Measurements from ENCODE around the gene GABARAP.
"Not testable (repeated sequence)": the region's sequence is repeated elsewhere in the genome, so short reads cannot be mapped to it uniquely, and the experiment has no call there.

The GABARAP gene

GRCh38 chr17:7246779-7247178 lies 4.5 kb upstream of the GABARAP start:
- Histone ChIP-seq H3K27me3 (ENCODE audit: control insufficient read depth, insufficient read depth, low read length) (no peaks in the 10 kb centered on the region), H3K4me3 (ENCODE audit: low read length) (no peak overlapping the region), H3K4me2 (ENCODE audit: low read length) (no peak overlapping the region), H3K9ac (ENCODE audit: low read depth, low read length) (no peak overlapping the region), H3K36me3 (ENCODE audit: insufficient read depth, low read length) (peaks cover 11% of the 10 kb centered on the region), H3K9me3 (replicated peaks; ENCODE audit: low read length) (no peaks in the 10 kb centered on the region), H3K4me1 (ENCODE audit: control insufficient read depth, insufficient read depth, low read length) (peaks cover 19% of the 10 kb centered on the region)

DNA sequence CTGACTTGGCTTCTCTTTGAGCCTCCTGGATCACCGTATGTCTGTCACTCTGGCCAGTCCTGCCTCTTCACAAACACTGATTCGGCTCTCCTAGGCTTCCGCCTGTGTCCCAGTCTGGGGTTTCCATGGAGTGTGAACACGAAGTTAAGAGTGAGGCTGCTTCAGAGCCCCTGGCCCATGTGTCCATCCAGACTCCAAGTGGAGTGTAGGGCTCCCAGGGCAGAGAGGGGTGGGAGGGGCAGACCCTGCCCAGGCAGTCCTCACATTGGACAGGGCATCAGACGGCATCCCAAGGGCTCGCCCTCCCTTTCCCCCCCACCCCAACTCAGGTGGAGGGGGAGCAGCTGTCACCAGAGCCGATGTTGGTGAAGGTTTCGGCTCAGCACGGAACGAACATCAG lies 1.6 kb upstream of the GABARAP start:
- H3K9ac ChIP-seq (ENCODE audit: low read depth, low read length) = peak overlapping the region; percentile 97
- peaks cover 24% of the 10 kb centered on the region for H3K4me1 ChIP-seq (ENCODE audit: control insufficient read depth, insufficient read depth, low read length)
- H3K36me3 ChIP-seq (ENCODE audit: insufficient read depth, low read length) = peaks cover 24% of the 10 kb centered on the region
- not testable (repeated sequence) for H3K4me2 ChIP-seq (ENCODE audit: low read length); H3K4me3 ChIP-seq (ENCODE audit: low read length); H3K9me3 ChIP-seq (replicated peaks; ENCODE audit: low read length); H3K27me3 ChIP-seq (ENCODE audit: control insufficient read depth, insufficient read depth, low read length)

DNA sequence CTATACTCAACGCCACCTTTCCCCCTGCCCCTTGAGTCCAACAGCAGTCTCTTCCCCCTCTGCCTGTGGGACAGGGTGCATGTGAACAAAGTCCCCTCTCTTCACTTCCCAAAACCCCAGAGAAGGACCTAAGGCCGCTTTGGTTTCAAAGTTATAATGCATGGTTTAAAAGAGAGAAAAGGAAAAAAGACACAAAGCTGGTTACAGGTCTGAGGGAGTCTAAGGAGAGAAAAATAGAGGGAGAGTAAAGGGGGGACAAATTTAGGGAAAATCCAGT lies 1.1 kb upstream of the GABARAP start:
- H3K4me1 ChIP-seq (ENCODE audit: control insufficient read depth, insufficient read depth, low read length) = peaks cover 22% of the 10 kb centered on the region
- peaks cover 24% of the 10 kb centered on the region for H3K36me3 ChIP-seq (ENCODE audit: insufficient read depth, low read length)
- peak overlapping the region; percentile 97 for H3K9ac ChIP-seq (ENCODE audit: low read depth, low read length)
- H3K4me2 ChIP-seq (ENCODE audit: low read length) = peak overlapping the region; percentile 95
- peak overlapping the region; percentile 91 for H3K4me3 ChIP-seq (ENCODE audit: low read length)
- H3K9me3 ChIP-seq (replicated peaks; ENCODE audit: low read length) = no peaks in the 10 kb centered on the region
- no peaks in the 10 kb centered on the region for H3K27me3 ChIP-seq (ENCODE audit: control insufficient read depth, insufficient read depth, low read length)

GRCh38 chr17:7242717-7243452 lies 636 bp upstream of the GABARAP start:
- Histone ChIP-seq H3K4me1 (ENCODE audit: control insufficient read depth, insufficient read depth, low read length) (peaks cover 22% of the 10 kb centered on the region), H3K4me3 (ENCODE audit: low read length) (peak overlapping the region; percentile 91), H3K9ac (ENCODE audit: low read depth, low read length) (peak overlapping the region; percentile 97), H3K27me3 (ENCODE audit: control insufficient read depth, insufficient read depth, low read length) (no peaks in the 10 kb centered on the region), H3K9me3 (replicated peaks; ENCODE audit: low read length) (no peaks in the 10 kb centered on the region), H3K4me2 (ENCODE audit: low read length) (peak overlapping the region; percentile 95), H3K36me3 (ENCODE audit: insufficient read depth, low read length) (peaks cover 24% of the 10 kb centered on the region)

DNA sequence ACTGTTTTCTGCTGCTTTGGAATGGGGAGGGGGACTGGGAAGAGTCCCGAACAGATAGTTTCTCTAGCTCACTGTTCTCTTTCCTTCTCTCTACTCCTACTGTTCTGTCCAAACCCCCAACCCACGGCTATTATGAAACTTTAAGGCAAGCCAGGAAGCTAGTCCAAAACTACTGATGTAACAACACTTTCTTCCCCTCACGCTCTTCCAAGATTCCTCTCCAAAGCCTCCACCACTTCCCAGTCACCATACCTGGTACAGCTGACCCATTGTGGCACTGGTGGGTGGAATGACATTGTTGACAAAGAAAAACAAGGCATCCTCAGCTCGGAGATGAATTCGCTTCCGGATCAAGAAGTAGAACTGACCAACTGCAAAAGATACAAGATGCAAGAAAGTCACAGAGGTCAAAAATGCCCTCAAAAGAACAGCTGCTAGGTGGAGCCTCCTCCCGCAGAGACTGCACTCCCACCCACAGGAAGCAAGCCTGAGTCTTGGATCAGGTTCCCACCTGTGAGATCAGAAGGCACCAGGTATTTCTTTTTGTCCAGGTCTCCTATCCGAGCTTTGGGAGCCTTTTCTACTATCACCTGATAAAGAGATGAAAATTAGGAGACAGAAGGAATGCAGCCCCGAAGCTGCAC lies 1.0 kb downstream of the GABARAP start:
- Histone ChIP-seq H3K4me3 (ENCODE audit: low read length) (peak overlapping the region; percentile 91), H3K9ac (ENCODE audit: low read depth, low read length) (peak overlapping the region; percentile 97), H3K4me2 (ENCODE audit: low read length) (peak overlapping the region; percentile 95), H3K27me3 (ENCODE audit: control insufficient read depth, insufficient read depth, low read length) (no peaks in the 10 kb centered on the region), H3K4me1 (ENCODE audit: control insufficient read depth, insufficient read depth, low read length) (peaks cover 34% of the 10 kb centered on the region), H3K36me3 (ENCODE audit: insufficient read depth, low read length) (peaks cover 35% of the 10 kb centered on the region), H3K9me3 (replicated peaks; ENCODE audit: low read length) (no peaks in the 10 kb centered on the region)

DNA sequence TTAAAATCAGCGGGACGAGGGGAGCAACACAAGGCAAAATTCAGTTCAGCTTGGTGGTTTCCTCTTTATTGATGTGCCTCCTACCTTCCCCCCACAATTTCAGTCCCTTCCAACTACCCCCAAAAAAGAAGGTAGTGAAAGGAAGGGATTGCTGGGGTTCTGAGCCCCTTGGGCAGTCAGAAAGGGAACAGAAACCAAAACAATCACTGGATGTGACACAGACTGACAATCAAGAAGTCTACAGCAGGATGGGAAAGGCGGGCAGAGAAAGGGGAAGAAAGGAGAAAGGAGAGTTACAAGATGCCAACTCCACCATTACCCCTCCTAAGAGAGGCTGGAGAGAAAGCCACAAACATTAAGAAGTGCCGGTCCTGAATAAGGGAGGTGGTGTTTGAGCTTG lies 1.9 kb downstream of the GABARAP start:
- peak overlapping the region; percentile 97 for H3K9ac ChIP-seq (ENCODE audit: low read depth, low read length)
- no peaks in the 10 kb centered on the region for H3K9me3 ChIP-seq (replicated peaks; ENCODE audit: low read length)
- H3K4me1 ChIP-seq (ENCODE audit: control insufficient read depth, insufficient read depth, low read length) = peaks cover 43% of the 10 kb centered on the region

GRCh38 chr17:7239091-7240027 lies 2.9 kb downstream of the GABARAP start, which contains the start of gene PHF23:
PHF23 (minus strand) TSS chr17:7239457; CDS start chr17:7239279, 178 bp downstream.
- H3K4me3 ChIP-seq (ENCODE audit: low read length) = peak within 1 kb of the TSS; percentile 94
- H3K36me3 ChIP-seq (ENCODE audit: insufficient read depth, low read length) = peaks cover 46% of the 10 kb centered on the region
- peak within 1 kb of the TSS; percentile 97 for H3K9ac ChIP-seq (ENCODE audit: low read depth, low read length)
- H3K9me3 ChIP-seq (replicated peaks; ENCODE audit: low read length) = no peaks in the 10 kb centered on the region
- peaks cover 52% of the 10 kb centered on the region for H3K4me1 ChIP-seq (ENCODE audit: control insufficient read depth, insufficient read depth, low read length)
- peak within 1 kb of the TSS; percentile 95 for H3K4me2 ChIP-seq (ENCODE audit: low read length)
- no peaks in the 10 kb centered on the region for H3K27me3 ChIP-seq (ENCODE audit: control insufficient read depth, insufficient read depth, low read length)

More for the DNA sequence above, 1.9 kb downstream of the GABARAP start:
- Histone ChIP-seq H3K4me2 (ENCODE audit: low read length) (peak overlapping the region; percentile 95), H3K4me3 (ENCODE audit: low read length) (peak overlapping the region; percentile 91), H3K36me3 (ENCODE audit: insufficient read depth, low read length) (peaks cover 37% of the 10 kb centered on the region), H3K27me3 (ENCODE audit: control insufficient read depth, insufficient read depth, low read length) (no peaks in the 10 kb centered on the region)

GRCh38 chr17:7238420-7239090 lies 3.7 kb downstream of the GABARAP start:
- Histone ChIP-seq H3K9ac (ENCODE audit: low read depth, low read length) (peak overlapping the region; percentile 95), H3K9me3 (replicated peaks; ENCODE audit: low read length) (no peaks in the 10 kb centered on the region), H3K4me1 (ENCODE audit: control insufficient read depth, insufficient read depth, low read length) (peaks cover 52% of the 10 kb centered on the region), H3K4me3 (ENCODE audit: low read length) (peak overlapping the region; percentile 94), H3K4me2 (ENCODE audit: low read length) (peak overlapping the region; percentile 68), H3K36me3 (ENCODE audit: insufficient read depth, low read length) (peaks cover 43% of the 10 kb centered on the region), H3K27me3 (ENCODE audit: control insufficient read depth, insufficient read depth, low read length) (no peaks in the 10 kb centered on the region)

- Histone ChIP-seq H3K36me3 (ENCODE audit: insufficient read depth, low read length) (peaks cover 43% of the 10 kb centered on the region), H3K9ac (ENCODE audit: low read depth, low read length) (peak overlapping the region; percentile 95), H3K9me3 (replicated peaks; ENCODE audit: low read length) (no peaks in the 10 kb centered on the region), H3K4me1 (ENCODE audit: control insufficient read depth, insufficient read depth, low read length) (peaks cover 48% of the 10 kb centered on the region), H3K27me3 (ENCODE audit: control insufficient read depth, insufficient read depth, low read length) (no peaks in the 10 kb centered on the region), H3K4me2 (ENCODE audit: low read length) (peak overlapping the region; percentile 91), H3K4me3 (ENCODE audit: low read length) (peak overlapping the region; percentile 94)
These were observed 4.4 kb downstream of the GABARAP start for GRCh38 chr17:7237761-7238419.

DNA sequence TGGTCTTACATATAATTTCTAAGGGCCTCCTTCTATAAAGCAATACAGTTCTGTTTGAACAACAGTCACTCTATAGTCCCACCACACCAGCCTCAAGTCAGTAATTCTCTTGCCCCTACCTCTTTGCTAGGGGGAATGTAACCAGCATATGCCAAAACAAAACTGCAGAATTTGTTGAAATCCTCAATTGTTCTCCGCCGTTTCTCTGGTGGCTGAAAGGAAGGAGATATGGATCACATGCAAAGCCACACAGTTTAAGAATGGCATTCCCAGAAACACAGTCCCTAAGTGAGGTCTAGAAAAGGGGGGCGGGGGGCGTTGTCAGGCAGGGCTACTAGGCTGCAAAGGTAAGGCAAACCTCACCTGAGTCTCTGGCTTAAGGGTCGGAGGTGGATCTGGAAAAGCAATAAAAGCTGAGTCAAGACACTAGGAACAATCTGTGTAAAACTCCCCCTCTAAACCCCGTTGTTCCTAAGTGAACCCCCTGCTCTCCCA lies 4.9 kb downstream of the GABARAP start:
- H3K4me2 ChIP-seq (ENCODE audit: low read length) = peak overlapping the region; percentile 91
- H3K4me1 ChIP-seq (ENCODE audit: control insufficient read depth, insufficient read depth, low read length) = peaks cover 52% of the 10 kb centered on the region
- H3K4me3 ChIP-seq (ENCODE audit: low read length) = peak overlapping the region; percentile 94
- H3K9me3 ChIP-seq (replicated peaks; ENCODE audit: low read length) = no peaks in the 10 kb centered on the region
- peak overlapping the region; percentile 81 for H3K9ac ChIP-seq (ENCODE audit: low read depth, low read length)
- peaks cover 43% of the 10 kb centered on the region for H3K36me3 ChIP-seq (ENCODE audit: insufficient read depth, low read length)
- H3K27me3 ChIP-seq (ENCODE audit: control insufficient read depth, insufficient read depth, low read length) = no peaks in the 10 kb centered on the region
